Brain microvascular endothelial cell (primary cell): ENCODE data around the gene OTOF.

Experiments
- DNase-seq: peaks from one replicate; pipeline ENCODE4 v3.0.0-alpha.2; 2020
- H3K27ac ChIP-seq: fragments of 250-450 bp; sonication (Bioruptor Pico); 2 replicates; pipeline ENCODE4 v1.5.1; 2020; ENCODE audit warnings: mild to moderate bottlenecking, moderate library complexity
- H3K27me3 ChIP-seq: fragments of 250-450 bp; sonication (Bioruptor Pico); replicated peaks from 2 replicates; pipeline ENCODE4 v1.5.1; 2020; ENCODE audit warnings: mild to moderate bottlenecking
- H3K36me3 ChIP-seq: fragments of 250-450 bp; sonication (Bioruptor Pico); replicated peaks from 2 replicates; pipeline ENCODE4 v1.5.1; 2020; ENCODE audit warnings: mild to moderate bottlenecking
- H3K4me3 ChIP-seq: 2 replicates; pipeline ENCODE4 v1.5.1; 2011; ENCODE audit warnings: low read depth, mild to moderate bottlenecking, control low read depth, low read length, moderate library complexity
- CTCF ChIP-seq: IDR thresholded peaks from 2 replicates; pipeline ENCODE4 v1.5.1; 2011; ENCODE audit warnings: low read depth, mild to moderate bottlenecking, moderate library complexity, low read length, control low read depth, inconsistent platforms; ENCODE audit errors: missing control alignments
- in situ Hi-C: cut with HindIII; loops from 2 replicates; pipeline ENCODE4 v1.10.0; 2017; ENCODE audit warnings: low sequenced_read_pairs, low pct_ligation_motif_present

OTOF gene

GRCh38 chr2:26516246-26516645 is 38.3 kb upstream of the OTOF start:
- H3K4me3 ChIP-seq = no peak overlapping the region
- H3K27ac ChIP-seq = no peak overlapping the region
- in situ Hi-C loops = no loop called here
- H3K27me3 ChIP-seq = peaks cover 10% of the 10 kb centered on the region
- no peak for DNase-seq
- no peak for TF ChIP-seq CTCF
- no peaks in the 10 kb centered on the region for H3K36me3 ChIP-seq

GRCh38 chr2:26515771-26516170 is 37.8 kb upstream of the OTOF start:
- no peak for TF ChIP-seq CTCF
- Histone ChIP-seq H3K4me3 (no peak overlapping the region), H3K36me3 (no peaks in the 10 kb centered on the region), H3K27ac (no peak overlapping the region), H3K27me3 (peaks cover 6% of the 10 kb centered on the region)
- in situ Hi-C loops = no loop called here
- DNase-seq = no peak

GRCh38 chr2:26514045-26514444 is 36.1 kb upstream of the OTOF start:
- in situ Hi-C loops = no loop called here
- Histone ChIP-seq H3K36me3 (no peaks in the 10 kb centered on the region), H3K27me3 (peaks cover 6% of the 10 kb centered on the region), H3K4me3 (no peak overlapping the region), H3K27ac (no peak overlapping the region)
- no peak for DNase-seq
- no peak for TF ChIP-seq CTCF

- no peak for DNase-seq
- no peaks in the 10 kb centered on the region for H3K36me3 ChIP-seq
- H3K27ac ChIP-seq = no peak overlapping the region
- H3K27me3 ChIP-seq = peaks cover 8% of the 10 kb centered on the region
- in situ Hi-C loops = no loop called here
- no peak for TF ChIP-seq CTCF
- H3K4me3 ChIP-seq = no peak overlapping the region
Measured at GRCh38 chr2:26513261-26513660, 35.3 kb upstream of the OTOF start.

GRCh38 chr2:26511466-26511865 is 33.5 kb upstream of the OTOF start:
- H3K4me3 ChIP-seq = no peak overlapping the region
- H3K27me3 ChIP-seq = peaks cover 8% of the 10 kb centered on the region
- H3K27ac ChIP-seq = no peak overlapping the region
- TF ChIP-seq CTCF = no peak
- DNase-seq = no peak
- in situ Hi-C loops = no loop called here
- no peaks in the 10 kb centered on the region for H3K36me3 ChIP-seq

- peaks cover 8% of the 10 kb centered on the region for H3K27me3 ChIP-seq
- no peak overlapping the region for H3K4me3 ChIP-seq
- in situ Hi-C loops = no loop called here
- no peak for DNase-seq
- TF ChIP-seq CTCF = no peak
- no peak overlapping the region for H3K27ac ChIP-seq
- H3K36me3 ChIP-seq = no peaks in the 10 kb centered on the region
Measured at GRCh38 chr2:26510344-26510973, 32.5 kb upstream of the OTOF start.
